Fibroblast of pulmonary artery (primary cell): Measurements from ENCODE around the gene RABGEF1.
"Not testable (repeated sequence)": the region's sequence is repeated elsewhere in the genome, so short reads cannot be mapped to it uniquely, and the experiment has no call there.

Source experiments
- DNase-seq: peaks from one replicate; pipeline ENCODE4 v3.0.0-alpha.2; 2010; ENCODE audit warnings: low read depth
- H3K4me3 ChIP-seq: replicated peaks from 2 replicates; pipeline ENCODE4 v1.5.1; 2011; ENCODE audit warnings: low read depth, mild to moderate bottlenecking, control low read depth, low read length, moderate library complexity
- TF ChIP-seq, protein P1 (sequence below): IDR thresholded peaks from 2 replicates; pipeline ENCODE4 v1.5.1; 2011; ENCODE audit warnings: mild to moderate bottlenecking, control low read depth, low read length, inconsistent platforms; ENCODE audit errors: missing control alignments

RABGEF1 gene

DNA sequence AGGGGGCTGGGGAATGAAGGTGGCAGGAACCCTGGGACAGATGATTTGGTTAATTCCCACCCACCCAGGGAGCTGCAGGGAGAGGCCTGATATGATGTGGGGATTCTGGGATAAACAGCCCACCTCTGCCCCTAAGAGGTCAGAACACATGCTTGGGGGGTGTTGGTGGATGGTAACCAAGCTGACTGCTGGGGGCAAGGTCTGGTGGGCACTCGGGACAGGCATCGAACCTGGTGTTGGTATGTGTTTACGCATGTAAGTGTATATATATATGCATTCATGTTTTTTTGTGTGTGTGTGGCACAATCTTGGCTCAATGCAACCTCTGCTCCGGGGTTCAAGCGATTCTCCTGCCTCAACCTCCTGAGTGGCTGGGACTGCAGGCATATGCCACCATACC lies 99.8 kb downstream of the RABGEF1 start:
- TF ChIP-seq, protein P1, sequence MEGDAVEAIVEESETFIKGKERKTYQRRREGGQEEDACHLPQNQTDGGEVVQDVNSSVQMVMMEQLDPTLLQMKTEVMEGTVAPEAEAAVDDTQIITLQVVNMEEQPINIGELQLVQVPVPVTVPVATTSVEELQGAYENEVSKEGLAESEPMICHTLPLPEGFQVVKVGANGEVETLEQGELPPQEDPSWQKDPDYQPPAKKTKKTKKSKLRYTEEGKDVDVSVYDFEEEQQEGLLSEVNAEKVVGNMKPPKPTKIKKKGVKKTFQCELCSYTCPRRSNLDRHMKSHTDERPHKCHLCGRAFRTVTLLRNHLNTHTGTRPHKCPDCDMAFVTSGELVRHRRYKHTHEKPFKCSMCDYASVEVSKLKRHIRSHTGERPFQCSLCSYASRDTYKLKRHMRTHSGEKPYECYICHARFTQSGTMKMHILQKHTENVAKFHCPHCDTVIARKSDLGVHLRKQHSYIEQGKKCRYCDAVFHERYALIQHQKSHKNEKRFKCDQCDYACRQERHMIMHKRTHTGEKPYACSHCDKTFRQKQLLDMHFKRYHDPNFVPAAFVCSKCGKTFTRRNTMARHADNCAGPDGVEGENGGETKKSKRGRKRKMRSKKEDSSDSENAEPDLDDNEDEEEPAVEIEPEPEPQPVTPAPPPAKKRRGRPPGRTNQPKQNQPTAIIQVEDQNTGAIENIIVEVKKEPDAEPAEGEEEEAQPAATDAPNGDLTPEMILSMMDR, result no peak
- DNase-seq, result no peak
- no peak overlapping the region for H3K4me3 ChIP-seq

DNA sequence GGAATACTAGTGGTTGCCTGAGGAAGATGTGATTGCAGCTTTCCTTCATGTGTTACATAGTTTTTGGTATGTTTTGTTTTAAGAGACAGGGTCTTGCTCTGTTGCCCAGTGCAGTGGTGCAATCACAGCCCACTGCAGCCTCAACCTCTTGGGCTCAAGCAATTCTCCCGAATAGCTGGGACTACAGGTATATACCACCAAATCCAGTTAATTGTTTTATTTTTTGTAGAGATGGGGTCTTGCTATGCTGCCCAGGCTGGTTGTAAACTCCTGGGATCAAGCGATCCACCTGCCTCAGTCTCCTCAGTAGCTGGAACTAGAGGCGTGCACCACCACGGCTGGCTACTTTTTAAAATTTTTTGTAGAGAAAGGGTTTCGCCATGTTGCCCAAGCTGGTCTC lies 101.4 kb downstream of the RABGEF1 start:
- DNase-seq, result no peak
- no peak overlapping the region for H3K4me3 ChIP-seq
- TF ChIP-seq, protein P1, result no peak

DNA sequence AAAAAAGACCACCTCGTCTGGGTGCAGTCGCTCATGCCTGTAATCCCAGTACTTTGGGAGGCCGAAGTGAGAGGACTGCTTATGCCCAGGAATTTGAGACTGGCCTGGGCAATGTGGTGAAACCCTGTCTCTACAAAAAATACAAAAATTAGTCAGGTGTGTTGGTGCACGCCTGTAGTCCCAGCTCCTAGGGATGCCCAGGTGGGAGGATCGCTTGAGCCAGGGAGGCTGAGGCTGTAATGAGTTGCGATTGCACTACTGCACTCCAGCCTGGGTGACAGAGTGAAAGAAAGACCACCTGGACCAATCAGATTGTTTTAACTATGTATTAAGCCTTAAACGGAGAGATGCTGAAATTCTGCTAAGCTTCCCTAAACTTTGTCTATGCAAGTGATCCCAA lies 103.0 kb downstream of the RABGEF1 start:
- DNase-seq, H3K4me3 ChIP-seq: not testable (repeated sequence)

DNA sequence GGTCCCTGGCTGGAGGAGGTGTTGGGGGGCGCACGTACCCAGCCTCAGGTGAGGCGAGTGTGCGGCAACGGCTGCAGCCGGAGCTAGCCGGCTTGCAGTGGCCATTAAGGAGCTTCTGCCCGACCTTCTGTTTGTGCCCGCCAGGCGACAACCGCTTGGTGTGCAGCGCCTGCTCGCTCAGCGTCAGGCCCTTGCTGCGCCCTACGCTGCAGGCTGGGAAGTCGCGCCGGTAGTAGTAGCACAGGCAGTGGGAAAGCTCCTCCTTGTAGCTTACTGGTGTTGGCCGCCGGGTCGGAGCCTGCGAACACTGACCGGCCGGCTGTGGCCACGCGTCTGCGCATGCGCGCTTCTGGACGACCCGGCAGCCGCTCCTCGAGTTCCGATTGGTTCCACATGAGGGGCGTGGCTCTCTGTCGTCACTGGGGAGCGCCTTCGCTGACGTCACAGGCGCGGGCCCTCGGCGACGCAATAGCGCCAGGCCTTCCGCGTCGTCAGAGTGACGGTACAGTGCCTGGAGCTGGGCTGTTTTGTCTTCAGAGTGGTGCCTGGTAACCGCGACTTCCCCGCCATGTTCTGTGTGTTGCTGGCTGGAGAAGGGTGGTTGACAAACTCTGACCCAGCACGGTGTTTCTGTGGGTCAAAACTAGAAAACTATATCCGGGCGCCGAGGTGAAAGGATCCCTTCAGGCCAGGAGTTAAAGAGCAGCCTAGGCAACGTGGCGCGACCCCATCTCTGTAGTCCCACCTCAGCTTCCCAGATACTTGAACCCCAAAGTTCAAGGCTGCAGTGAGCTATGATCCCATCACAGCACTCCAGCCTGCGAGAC lies 104.2 kb downstream of the RABGEF1 start:
- H3K4me3 ChIP-seq, result peak overlapping the region; percentile 74
- peak; percentile 99 for DNase-seq
- TF ChIP-seq, protein P1, result peak; percentile 10

DNA sequence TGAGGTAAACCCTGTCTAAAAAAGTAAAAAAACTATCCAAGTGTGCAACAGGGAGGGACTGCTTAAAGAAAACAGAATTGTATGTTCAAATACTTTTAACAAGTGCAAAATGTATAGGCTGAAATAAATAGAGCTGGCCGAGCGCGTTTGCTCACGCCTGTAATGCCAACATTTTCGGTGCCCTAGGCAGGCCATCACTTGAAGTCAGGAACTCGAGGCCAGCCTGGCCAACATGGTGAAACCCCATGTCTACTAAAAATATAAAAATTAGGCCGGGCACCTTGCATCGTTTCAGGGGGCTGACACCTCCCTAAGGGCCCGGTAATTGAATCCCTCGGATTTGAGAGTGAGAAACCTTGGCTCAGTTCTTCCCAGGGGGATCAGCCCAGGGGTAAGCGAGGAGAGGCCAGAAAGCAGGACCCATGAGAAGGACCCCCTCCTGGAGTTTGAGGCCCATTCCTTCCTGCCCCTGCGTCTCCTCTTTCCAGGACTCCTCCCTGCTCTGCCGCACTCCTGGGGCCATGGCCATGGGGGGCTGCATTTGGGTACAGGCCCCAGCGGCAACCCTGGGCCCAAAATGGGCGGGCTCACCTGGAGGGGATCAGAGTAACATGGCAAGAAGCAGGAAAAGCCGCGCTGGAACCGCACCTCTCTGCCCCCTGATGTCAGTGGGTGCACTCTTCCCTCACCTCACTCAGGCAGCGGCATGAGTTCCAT lies 105.0 kb downstream of the RABGEF1 start:
- TF ChIP-seq, protein P1, result no peak
- peak overlapping the region; percentile 74 for H3K4me3 ChIP-seq
- DNase-seq, result peak; percentile 3

DNA sequence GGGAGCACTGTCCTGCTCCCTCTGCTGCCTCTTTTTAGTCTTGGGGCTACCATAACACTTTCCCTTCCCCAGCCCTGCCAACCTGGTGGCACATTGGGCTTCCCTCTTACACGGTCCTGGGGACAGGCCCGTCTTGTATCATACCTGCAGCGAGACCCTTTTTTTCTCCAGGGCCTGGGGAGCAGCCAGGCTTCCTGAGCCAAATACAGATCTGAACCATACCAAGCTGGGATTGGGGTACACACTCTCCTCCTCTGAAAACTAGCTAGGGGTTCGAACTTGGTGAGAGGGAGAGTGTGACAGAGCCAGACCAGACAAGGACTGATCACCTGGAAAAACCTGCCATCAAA lies 105.5 kb downstream of the RABGEF1 start:
- DNase-seq, H3K4me3 ChIP-seq: not testable (repeated sequence)

DNA sequence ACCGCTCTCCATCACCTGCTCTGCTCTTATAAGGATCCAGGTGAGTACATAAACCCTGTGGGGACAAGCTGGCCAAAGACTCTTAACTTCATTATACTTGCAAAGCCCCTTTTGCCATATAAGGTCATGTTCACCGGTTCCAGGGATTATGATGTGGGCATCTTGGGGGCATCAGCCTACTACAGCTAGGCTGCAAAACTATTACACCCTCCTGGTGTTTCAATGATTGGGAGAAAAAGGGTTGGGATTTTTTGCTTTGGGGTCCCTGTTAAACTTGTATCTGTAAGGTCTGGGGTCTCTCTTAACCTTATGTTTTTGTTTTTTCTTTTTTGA lies 107.0 kb downstream of the RABGEF1 start:
- DNase-seq, H3K4me3 ChIP-seq: not testable (repeated sequence)

DNA sequence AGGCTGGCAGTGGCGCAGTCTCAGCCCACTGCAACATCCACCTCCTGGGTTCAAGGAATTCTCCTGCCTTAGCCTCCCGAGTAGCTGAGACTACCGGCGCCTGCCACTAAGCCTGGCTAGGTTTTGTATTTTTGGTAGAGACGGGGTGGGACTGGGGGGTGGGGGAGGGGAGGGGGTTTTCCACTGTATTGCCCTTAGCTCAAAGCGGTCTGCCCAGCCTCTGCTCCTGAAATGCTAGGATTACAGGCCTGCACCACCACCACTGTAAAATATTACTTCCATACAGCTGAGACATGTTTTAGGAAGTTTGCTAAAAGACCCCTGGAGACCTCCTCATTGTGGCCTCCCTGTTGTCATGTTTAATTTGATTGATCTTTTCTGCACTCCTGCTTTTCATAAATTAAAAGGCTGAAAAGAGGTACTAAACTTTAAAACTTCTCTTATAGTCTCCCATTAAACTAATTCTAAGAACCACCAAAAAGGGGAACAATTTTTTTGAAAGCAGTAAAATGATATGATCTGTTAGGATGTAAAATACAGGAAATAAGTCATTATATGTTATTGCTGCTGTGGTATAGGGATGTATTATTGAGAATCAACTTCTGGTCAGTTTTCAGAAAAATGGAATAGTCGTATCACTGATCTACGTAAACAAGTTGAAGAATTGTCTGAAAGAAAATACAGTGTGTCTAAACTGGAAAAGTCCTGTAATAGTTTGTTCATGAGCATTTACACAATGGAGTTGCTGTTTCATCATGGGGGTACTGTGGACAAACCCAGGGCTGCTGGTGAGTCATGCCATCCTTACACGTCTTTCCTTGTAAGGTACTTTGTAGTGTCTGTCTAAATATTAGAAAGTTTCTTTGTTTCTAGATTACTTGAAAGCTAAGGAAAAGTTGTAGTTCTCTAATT lies 107.6 kb downstream of the RABGEF1 start:
- TF ChIP-seq, protein P1, result no peak
- peak; percentile 88 for DNase-seq
- no peak overlapping the region for H3K4me3 ChIP-seq
